T1000 (cell line): ENCODE data around the gene DOCK7.
"Not testable (repeated sequence)": the region's sequence is repeated elsewhere in the genome, so short reads cannot be mapped to it uniquely, and the experiment has no call there.

Source experiments
- DNase-seq: peaks from one replicate; lab custom pipeline; 2025; ENCODE audit warnings: mixed read lengths; lab: John Stamatoyannopoulos, UW

DOCK7 gene

GRCh38 chr1:62608905-62609304, 79.3 kb downstream of the DOCK7 start:
- no peak for DNase-seq

- no peak for DNase-seq
Measured at GRCh38 chr1:62601457-62601856, 86.7 kb downstream of the DOCK7 start.

DNA sequence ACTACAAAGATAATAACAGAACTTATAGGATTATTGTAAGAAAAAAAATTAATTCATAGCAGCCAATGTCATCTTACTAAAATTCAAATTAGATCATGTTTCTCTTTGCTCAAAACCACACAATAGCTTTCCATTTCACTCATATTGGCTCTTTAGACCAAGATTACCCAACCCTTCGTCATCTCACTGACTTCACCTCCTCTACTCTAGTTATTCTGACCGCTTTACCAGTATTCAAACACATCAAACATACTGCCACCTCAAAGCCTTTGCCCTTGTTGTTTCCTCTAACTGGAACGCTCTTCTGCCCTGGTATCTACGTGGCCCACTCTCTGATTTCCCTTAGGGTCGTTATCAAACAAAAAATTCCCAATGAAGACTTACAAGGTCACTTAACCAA, 89.1 kb downstream of the DOCK7 start:
- no peak for DNase-seq

DNA sequence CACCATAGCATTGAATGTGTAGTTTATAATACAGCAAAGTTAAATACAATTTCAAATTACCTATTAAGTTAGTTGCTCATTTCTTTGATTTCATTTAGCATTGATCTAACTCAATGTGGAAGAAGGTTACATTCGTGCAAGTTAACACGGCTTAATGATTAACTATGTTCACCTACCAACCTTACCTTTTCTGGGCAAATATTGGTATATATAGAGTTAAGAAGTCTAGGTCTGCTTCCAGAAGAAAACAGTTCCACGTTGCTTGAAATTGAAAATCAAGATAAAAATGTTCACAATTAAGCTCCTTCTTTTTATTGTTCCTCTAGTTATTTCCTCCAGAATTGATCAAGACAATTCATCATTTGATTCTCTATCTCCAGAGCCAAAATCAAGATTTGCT, 90.9 kb downstream of the DOCK7 start, which contains the start of gene ANGPTL3:
Gene ANGPTL3 (plus strand): TSS at position 240 of the 400 bp plus-strand sequence. CDS start 47 bp downstream, at position 287.
- DNase-seq, result no peak

- no peak for DNase-seq
Measured at GRCh38 chr1:62595647-62596046, 92.5 kb downstream of the DOCK7 start.

- no peak for DNase-seq
Measured at GRCh38 chr1:62593825-62594394, 94.3 kb downstream of the DOCK7 start.

- no peak for DNase-seq
Measured at GRCh38 chr1:62590970-62591368, 97.2 kb downstream of the DOCK7 start.

GRCh38 chr1:62590255-62590969, 97.8 kb downstream of the DOCK7 start:
- DNase-seq, result no peak

GRCh38 chr1:62589321-62589720, 98.9 kb downstream of the DOCK7 start:
- DNase-seq, result no peak

- no peak for DNase-seq
Measured at GRCh38 chr1:62588000-62588399, 100.2 kb downstream of the DOCK7 start.

- no peak for DNase-seq
Measured at GRCh38 chr1:62585469-62586155, 102.6 kb downstream of the DOCK7 start.

DNA sequence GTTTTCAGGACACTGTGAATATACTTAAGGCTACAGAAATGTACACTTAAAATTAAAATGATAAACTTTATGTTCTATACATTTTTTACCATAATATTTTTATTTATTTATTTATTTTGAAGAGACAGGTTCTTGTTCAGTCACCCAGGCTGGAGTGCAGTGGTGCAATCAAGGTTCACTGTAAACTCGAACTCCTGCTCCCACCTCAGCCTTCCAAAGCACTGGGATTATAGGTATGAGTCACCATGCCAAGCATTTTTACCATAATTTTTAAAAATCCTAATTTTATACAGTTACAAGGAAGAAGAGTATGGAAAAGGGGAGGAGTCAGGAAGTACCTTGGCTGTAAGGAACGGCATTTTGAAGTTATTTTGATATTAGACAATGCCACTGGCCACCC, 114.5 kb downstream of the DOCK7 start:
- no peak for DNase-seq

DNA sequence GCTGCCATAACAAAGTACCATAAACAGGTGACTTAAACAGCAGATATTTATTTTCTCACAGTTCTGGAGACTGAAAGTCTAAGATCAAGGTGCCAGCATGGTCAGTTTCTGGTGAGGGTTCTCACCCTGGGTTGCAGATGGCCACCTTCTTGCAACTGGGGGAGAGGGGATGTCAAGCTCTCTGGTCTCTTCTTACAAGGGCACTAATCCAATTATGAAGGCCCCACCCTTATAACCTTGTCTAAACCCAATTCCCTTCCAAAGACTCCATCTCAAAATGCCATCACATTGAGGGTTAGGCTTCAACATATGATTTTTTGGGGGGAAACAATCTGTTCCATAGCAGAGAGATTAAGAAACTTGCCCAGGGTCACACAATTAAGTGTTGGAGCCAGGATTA, 115.7 kb downstream of the DOCK7 start:
- no peak for DNase-seq

GRCh38 chr1:62571517-62571916, 116.7 kb downstream of the DOCK7 start:
- DNase-seq, result not testable (repeated sequence)

DNA sequence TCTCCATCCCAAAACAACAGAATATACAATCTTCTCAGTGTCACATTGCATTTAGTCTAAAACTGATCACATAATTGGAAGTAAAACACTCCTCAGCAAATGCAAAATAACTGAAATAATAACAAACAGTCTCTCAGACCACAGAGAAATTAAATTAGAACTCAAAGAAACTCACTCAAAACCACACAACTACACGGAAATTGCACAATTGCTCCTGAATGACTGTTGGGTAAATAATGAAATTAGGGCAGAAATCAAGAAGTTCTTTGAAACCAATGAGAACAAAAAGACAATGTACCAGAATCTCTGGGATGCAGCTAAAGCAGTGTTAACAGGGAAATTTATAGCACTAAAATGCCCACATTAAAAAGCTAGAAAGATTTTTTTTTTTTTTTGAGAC, 120.3 kb downstream of the DOCK7 start:
- not testable (repeated sequence) for DNase-seq

DNA sequence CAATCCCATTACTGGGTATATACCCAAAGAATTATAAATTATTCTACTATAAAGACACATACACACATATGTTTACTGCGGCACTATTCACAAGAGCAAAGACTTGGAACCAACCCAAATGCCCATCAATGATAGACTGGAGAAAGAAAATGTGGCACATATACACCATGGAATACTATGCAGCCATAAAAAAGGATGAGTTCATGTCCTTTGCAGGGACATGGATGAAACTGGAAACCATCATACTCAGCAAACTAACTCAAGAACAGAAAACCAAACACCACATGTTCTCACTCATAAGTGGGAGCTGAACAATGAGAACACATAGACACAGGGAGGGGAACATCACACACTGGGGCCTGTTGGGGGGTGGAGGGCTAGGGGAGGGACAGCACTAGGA, 121.0 kb downstream of the DOCK7 start:
- DNase-seq, result not testable (repeated sequence)

- no peak for DNase-seq
Measured at GRCh38 chr1:62561306-62561705, 126.9 kb downstream of the DOCK7 start.

DNA sequence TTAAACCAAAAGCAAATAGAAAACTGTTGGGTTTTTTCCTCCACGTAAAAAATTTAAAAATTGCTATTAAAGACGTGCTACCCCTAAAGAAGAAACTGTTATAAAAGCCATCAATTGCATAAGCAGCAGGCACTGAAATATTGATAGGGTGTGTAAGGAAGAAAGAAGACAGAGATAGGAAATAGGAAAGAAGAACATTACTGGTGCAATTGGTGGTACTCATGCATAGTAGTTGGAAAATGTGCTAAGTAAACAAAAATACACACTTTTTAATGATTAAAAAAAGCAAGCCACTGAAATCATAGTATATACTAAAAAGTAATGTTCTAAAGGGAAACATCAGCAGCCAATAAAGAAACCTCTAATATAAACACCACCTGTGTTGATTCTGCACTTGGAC, 143.6 kb downstream of the DOCK7 start:
- DNase-seq, result no peak

DNA sequence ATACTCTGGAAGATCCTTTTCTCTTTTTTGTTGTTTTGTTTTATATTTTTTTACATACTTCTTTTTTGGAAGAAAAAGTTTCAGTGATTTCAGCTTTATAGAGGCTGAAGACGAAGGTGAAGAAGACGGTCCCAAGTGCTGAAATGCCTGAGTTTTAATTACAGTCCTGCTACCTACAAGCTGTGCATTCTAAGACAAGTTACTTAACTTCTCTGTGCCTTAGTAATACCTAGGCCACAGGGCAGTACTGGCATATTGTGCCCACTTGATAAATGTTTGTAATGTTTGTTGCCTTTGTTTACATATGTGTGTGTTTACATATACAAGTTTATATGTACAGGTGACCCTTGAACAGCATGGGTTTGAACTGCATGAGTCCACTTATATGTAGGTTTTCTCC, 147.1 kb downstream of the DOCK7 start:
- no peak for DNase-seq

GRCh38 chr1:62539028-62539447, 149.1 kb downstream of the DOCK7 start:
- DNase-seq, result no peak

DNA sequence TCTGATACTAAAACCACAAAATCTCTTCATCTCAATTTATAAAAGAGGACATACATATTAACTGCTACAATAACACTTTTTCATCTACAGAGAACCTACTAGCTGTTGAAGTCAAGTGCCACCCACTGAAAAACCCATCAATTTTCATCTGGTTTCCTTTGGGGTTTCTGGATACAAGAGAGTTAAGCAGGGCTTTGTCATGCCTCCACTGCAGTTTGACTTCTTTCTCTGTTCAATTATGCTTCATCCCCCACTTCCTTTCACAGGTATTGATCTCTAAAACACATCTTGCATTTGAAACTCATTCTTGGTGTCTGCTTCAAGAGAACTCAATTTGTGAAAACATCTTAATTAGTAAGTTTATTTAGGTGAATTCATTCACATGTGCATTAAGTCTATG, 151.3 kb downstream of the DOCK7 start:
- no peak for DNase-seq

DNA sequence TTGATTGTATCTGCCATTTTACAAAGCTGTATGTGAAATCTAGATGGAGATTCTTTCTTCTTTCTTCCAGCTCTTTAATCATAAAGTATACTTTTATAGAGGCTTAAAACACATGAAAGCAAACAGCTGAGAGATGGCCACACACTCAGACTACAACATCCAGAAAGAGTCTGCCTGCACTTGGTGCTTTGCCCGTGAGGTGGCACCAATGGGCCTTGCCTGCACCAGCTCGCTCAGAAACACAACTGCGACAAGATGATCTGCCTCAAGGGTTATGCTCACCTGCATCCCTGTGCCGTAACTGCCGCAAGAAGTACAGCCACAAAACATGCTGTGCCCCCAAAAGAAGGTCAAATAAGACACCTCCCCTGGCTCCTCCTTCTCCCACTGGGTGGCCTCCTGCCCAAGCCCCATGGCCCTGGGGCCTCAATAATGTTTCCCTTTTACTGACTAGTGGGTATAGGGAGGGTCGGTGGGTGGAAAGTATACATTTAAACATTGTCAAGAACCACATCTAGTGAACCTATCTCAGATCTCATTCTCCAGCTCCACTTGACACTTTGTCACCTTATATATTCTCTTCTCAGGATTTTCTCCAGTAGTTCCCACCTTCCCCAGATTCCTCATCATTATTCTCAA, 157.6 kb downstream of the DOCK7 start:
- DNase-seq, result no peak

GRCh38 chr1:62529227-62529626, 159.0 kb downstream of the DOCK7 start:
- no peak for DNase-seq
